GM12878 (cell line): ENCODE data around the gene MAK.

Experiments
- CTCF ChIP-seq, 3 experiments: IDR thresholded peaks in 2 of 3; conservative IDR thresholded peaks in 1 of 3; 2 replicates each; pipeline ENCODE4 v1.5.1; 2011; ENCODE audit warnings: low read depth in 3 of 3, low read length in 3 of 3, mild to moderate bottlenecking in 3 of 3, control low read depth in 2 of 3, moderate library complexity in 2 of 3, inconsistent platforms in 1 of 3, mixed read lengths in 1 of 3; ENCODE audit not compliant: control insufficient read depth in 2 of 3, insufficient read depth in 1 of 3; ENCODE audit errors: extremely low read depth in 1 of 3
- EP300 ChIP-seq, 2 experiments: fragments of 150-350 bp in 1 of 2; IDR thresholded peaks; 2 replicates each; pipeline ENCODE4 v1.6.1; 2011 to 2012; ENCODE audit warnings: low read depth in 2 of 2, low read length in 2 of 2, borderline replicate concordance in 1 of 2, improper control_type of control experiment in 1 of 2, inconsistent platforms in 1 of 2; ENCODE audit not compliant: control insufficient read depth in 1 of 2
- POLR2A ChIP-seq: IDR thresholded peaks from 2 replicates; pipeline ENCODE4 v1.6.1; 2011; ENCODE audit warnings: low read depth, mild to moderate bottlenecking, low read length
- POLR2AphosphoS5 ChIP-seq: IDR thresholded peaks from 2 replicates; pipeline ENCODE4 v1.6.1; 2011; ENCODE audit warnings: mild to moderate bottlenecking, low read length, inconsistent platforms
- REST ChIP-seq: IDR thresholded peaks from 2 replicates; pipeline ENCODE4 v1.6.1; 2012; ENCODE audit warnings: mild to moderate bottlenecking, low read depth, low read length
- STAT3 ChIP-seq: IDR thresholded peaks from 2 replicates; pipeline ENCODE4 v1.6.1; 2011; ENCODE audit warnings: low read depth, low read length, improper control_type of control experiment
- TAF1 ChIP-seq: IDR thresholded peaks from 2 replicates; pipeline ENCODE4 v1.6.1; 2011; ENCODE audit warnings: mild to moderate bottlenecking, low read depth, low read length, borderline replicate concordance
- USF2 ChIP-seq: IDR thresholded peaks from 2 replicates; pipeline ENCODE4 v1.6.1; 2011; ENCODE audit warnings: low read depth, low read length, improper control_type of control experiment, borderline replicate concordance

GRCh38 chr6:10730254-10730653 lies 108.1 kb downstream of the MAK start:
- TF ChIP-seq POLR2A (no peak), USF2 (no peak), POLR2AphosphoS5 (no peak), STAT3 (no peak), EP300 (IDR thresholded peaks at IDR 0.05; ENCODE audit: borderline replicate concordance in 1 of 2, control insufficient read depth in 1 of 2, low read depth in 2 of 2, low read length in 2 of 2) (no peak), REST (no peak), TAF1 (no peak), CTCF (IDR thresholded peaks at IDR 0.05 in 2 of 3, conservative IDR thresholded peaks at IDR 0.05 in 1 of 3; ENCODE audit: control insufficient read depth in 2 of 3, extremely low read depth in 1 of 3, insufficient read depth in 1 of 3, low read depth in 3 of 3, low read length in 3 of 3) (no peak)
